Inferior parietal cortex (tissue), 1 donor: ENCODE data around the gene SPATS2L.
"Not testable (repeated sequence)": the region's sequence is repeated elsewhere in the genome, so short reads cannot be mapped to it uniquely, and the experiment has no call there.

Experiments used
- DNase-seq: peaks from one replicate; pipeline ENCODE4 v3.0.0-alpha.2; 2016; ENCODE audit errors: extremely low spot score

The SPATS2L gene

DNA sequence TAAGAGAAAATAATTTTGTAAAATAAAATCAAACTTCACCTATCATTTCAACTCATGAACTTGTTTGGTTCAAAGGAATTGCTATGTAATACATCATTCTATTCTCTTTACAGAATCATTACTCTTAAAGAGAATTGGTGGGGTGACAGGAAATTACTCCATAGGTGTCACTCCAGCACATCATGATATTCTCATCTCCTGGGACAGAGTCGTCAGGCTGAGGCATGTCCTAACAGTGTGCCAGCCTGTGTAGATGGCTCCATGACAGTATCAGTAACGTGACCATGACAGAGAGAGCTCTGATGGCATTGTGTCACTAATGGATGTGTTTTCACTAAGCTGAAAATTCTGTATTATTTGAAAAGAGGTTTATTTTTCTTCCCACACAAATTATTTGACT lies 13.9 kb downstream of the SPATS2L start:
- DNase-seq = no peak

DNA sequence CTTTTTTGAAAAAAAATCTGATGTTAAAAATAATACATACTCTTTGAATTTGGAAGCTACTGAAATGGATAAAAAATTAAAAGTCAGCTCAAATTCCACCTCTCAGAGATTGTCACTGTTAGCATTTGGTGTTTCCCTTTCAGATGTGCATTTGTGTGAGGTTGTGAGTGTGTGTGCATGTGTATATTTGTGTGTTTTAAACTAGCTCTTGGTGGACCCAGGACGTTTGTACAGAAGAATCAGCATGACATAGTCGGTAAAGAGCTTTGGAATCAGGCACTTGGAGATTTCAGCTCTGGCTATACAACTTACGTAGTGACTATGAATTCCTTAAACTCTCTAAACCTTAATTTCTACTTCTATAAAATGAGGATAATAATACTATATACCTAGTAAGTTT lies 14.5 kb downstream of the SPATS2L start:
- DNase-seq = no peak

DNA sequence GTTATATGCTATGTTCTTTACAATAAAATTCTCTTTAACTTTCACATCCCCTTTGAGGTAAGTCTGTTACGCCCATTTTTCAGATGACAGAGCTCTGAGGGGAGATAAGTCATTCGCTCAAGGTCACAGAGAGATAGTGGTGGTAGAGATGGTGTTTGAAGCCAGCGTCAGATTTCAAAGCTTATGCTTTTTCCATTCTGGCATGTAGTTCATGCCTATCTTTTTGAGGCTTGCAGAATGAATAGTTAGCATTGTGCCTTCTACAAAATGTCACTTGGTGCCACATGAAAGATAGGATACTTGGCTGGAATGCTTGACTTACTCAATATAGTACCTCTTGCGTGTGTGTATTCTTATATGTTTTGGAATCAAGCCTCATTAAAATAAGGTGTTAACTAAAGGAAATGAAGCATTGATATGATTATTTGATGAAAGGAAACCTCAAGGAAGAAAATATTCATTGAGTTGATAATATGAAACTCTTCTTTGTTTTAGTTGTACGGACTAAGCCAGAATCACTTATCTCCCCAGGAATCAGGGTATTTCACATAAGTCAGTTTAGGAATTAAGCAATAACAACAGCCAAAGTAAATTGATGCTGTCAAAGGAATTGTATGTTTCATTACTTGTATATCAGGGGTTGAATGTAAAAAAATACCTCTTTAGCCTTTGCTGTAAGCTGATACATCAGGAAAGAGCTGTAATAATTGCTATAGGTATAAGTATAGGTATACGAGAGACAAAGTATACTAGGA lies 15.5 kb downstream of the SPATS2L start:
- no peak for DNase-seq

GRCh38 chr2:200322607-200323006 lies 16.1 kb downstream of the SPATS2L start:
- no peak for DNase-seq

GRCh38 chr2:200324362-200324761 lies 17.9 kb downstream of the SPATS2L start:
- no peak for DNase-seq

DNA sequence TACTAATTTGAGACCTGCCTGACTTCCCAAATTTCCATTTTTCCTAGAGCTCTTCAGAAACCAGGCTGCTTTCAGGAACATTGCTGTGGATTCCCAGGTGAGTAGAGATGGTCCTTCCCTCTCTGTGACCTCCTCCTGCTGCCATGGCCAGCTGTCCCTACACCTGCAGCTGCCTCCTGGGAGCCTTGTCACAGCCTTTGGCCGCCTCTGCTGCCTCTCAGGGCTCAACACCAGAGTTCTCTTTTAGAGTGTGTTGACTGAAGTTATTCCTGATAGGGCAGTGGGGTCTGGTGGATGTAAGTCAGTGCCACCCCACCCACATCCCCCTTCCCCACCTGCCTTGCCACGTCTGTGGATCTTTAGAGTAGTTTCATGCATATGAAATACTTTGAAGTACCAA lies 22.9 kb downstream of the SPATS2L start:
- no peak for DNase-seq

- no peak for DNase-seq
Measured at GRCh38 chr2:200329798-200330197, 23.3 kb downstream of the SPATS2L start.

DNA sequence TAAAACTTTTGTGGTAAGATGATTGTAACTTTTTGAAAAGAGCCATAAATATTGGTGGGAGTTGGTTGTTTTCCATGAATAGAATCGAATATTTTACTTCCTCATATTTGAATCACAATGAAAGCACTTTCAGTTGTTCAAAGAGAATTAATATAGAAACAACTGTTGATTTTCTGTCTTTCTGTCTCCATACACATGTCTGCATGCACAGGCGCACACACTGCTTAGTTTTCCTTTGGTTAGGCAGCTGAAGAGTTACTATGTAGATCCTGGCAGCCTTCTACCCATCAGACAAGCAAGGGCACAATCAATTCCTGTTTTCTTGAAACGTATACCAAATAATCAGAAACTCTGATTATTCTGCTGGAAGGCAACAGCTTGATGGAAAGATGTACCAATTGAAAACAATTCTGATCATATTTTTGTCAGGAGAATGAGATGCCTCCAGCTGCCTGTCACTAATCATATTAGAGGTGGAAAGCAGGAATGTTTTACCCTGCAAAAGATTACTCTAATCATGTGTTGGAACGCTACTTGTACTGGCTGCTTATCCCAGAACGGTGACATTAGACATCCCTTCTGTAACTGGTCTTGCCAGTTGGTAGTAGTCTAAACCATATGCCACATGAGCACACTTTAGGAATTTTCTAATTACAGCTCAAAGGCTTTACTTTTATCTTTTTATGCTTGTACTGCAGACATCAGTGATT lies 24.0 kb downstream of the SPATS2L start:
- no peak for DNase-seq

GRCh38 chr2:200331061-200331400 lies 24.5 kb downstream of the SPATS2L start:
- no peak for DNase-seq

- no peak for DNase-seq
Measured at GRCh38 chr2:200335657-200336056, 29.2 kb downstream of the SPATS2L start.

DNA sequence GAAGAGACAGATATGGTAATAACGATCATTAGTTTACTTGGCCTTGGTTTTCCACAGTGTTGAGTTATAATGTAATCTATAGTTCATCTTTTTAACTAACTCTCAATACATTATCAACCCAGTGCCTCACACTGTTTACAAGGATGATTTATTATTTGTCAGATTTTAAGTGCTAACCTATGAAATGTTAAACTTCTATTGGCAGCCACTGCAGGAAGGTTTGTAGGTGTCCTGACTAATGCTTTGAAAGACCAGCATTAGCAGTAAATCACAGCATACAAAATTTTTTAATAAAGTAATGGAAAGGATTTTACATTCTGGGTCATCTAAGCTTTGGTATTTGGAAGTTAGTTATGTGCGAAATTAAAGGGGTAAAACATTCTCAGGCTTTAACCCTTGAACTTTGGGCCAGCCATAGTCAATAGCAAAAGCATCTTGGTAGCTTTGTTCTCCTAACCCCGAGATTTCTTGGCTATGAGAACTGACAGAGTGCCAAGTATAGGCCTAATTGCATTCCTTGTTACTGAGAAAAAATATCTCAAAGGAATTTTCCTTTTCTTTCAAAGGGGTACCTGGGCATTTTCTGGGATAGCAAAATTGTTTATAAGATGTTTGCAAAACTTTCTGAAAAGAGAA lies 30.6 kb downstream of the SPATS2L start:
- DNase-seq = no peak

DNA sequence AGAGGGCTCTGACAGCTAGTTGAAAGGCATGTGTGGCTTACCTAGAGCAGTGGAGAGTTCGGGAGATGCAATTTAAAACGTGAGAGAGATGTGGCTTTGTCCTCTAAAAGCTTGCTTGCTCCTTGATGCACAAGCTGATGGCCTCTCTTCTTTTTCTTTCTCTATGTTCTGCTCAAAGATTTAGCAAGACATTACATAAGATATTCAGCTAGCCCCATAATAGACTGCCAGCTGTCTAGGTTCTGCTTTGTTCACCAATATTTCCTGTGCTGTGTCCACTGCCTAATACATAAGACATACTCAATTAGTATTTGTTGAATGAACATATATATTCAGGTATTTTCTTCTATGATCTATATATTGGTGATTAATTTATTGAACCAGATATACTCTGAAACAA lies 31.1 kb downstream of the SPATS2L start:
- DNase-seq = no peak

DNA sequence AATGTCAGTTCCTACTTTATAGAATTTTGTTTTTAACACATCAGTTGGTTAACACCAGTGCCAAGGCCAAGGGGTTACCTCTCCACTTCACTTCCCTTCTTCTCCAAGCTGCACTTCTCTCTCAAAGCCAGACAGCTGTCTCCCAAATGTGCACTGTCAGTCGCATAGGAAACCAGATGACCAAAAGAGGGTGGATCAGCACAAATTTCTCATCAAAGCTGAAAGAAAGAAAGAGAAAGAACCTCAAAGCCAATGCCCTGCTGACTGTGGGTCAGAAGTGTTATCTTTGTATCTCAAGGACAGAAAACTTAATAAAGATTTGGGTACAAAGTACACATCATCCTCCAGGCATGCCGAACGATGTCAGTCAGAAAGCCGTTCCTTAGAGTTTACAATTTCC lies 32.2 kb downstream of the SPATS2L start:
- no peak for DNase-seq

- no peak for DNase-seq
Measured at GRCh38 chr2:200340508-200341224, 34.2 kb downstream of the SPATS2L start.

- no peak for DNase-seq
Measured at GRCh38 chr2:200341376-200341775, 34.9 kb downstream of the SPATS2L start.

DNA sequence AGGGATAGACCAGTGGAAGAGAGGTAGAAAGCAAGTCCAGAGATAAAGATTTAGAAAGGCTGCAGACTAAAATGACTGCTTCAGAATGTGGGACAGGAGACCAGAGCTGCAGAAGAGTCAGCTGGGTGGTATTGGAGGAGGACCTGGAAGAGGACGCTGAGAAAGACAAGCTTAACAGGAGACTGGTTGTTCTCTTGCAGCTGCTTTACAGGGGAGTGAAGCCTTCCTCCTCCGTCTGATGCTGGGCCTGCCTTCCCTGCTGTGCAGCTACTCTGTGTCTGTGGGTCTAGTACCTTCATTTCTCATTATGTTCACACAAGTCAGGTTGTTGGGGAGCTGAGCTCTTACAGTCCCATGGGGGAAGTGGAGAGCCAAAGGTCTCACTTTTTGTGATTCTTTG lies 35.7 kb downstream of the SPATS2L start:
- DNase-seq = no peak

GRCh38 chr2:200342654-200343053 lies 36.2 kb downstream of the SPATS2L start:
- DNase-seq = no peak

GRCh38 chr2:200344202-200344601 lies 37.7 kb downstream of the SPATS2L start:
- DNase-seq = not testable (repeated sequence)

DNA sequence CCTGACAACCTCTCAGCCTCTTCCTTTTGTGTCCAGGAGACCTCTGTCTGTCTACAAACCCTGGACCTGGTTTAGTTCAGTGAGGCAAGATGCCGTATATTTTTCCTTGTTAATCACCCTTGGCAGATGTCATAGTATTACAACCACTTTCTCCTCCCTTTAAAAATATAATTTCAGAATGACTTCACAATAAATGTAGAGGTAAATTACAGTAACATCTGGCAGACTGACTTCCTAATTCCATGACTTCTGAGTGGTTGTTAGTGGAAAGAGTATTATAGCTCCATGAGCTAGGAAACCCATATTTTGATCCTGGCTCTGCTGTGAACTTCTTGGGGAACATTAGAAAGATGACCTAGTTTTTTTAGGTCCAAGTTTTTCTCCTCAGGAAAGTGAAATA lies 39.5 kb downstream of the SPATS2L start:
- DNase-seq = no peak

DNA sequence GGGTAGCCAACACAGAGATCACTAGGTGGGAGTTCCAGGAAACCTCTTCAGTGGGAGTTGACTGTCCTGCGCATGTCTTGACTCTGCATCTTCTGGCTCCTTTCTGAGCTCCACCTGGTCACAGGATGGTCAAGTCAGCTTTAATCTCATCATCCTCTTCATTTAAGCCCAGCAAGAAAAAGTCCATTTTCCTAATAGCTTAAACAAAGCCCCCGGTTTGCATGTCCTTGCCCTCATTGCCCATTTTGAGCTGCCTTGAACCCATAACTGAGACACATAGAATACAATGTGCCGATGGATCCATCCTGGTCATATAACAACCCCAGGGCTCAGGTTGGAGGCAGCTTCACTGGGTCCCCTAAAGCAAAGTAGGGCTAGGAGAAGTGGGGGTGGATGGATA lies 40.8 kb downstream of the SPATS2L start:
- no peak for DNase-seq

DNA sequence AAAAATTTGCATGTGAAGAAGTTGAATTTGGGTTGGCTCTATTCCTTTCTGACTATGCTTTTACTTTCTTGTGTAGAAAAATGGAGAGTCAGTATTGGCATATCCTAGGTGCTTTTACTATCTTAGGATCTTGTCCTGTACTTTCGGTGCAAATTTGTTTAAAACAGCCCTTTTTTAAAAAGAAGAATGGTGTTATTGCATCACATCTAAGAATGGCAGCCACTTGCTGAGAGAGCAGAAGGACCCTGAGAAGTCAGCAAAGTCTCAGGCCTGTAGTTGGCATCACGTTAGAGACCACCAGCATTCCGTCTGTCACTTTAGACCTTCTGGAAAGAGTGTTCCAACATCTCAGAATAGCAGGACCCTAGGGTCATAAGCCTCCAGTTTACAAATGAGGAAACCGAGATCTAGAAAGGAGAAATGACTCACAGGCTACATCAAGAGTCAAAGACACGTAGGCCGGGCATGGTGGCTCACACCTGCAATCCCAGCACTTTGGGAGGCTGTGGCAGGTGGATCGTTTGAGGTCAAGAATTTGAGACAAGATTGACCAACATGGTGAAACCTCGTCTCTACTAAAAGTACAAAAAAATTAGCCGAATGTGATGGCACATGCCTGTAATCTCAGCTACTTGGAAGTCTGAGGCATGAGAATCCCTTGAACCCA lies 42.5 kb downstream of the SPATS2L start:
- DNase-seq = no peak

GRCh38 chr2:200349868-200350267 lies 43.4 kb downstream of the SPATS2L start:
- DNase-seq = no peak
